GM18508 (cell line): Measurements from ENCODE around the gene SLC4A7.
A peak's percentile ranks its signal among the peaks of the same experiment; 100 is the strongest.
"Not testable (repeated sequence)": the region's sequence is repeated elsewhere in the genome, so short reads cannot be mapped to it uniquely, and the experiment has no call there.

ENCODE experiments used
- ATAC-seq: cut with Tn5 transposase; IDR thresholded peaks from one replicate; pipeline ENCODE4 v1.9.1; 2021; ENCODE audit warnings: moderate number of reproducible peaks; ENCODE audit not compliant: insufficient read depth, unreplicated experiment

The SLC4A7 gene

GRCh38 chr3:27484015-27484844, at the start of gene SLC4A7:
SLC4A7 (minus strand) TSS chr3:27484384; CDS start chr3:27484126, 258 bp downstream.
- ATAC-seq = peak; percentile 72

GRCh38 chr3:27533261-27533607, 49.0 kb upstream of the SLC4A7 start:
- ATAC-seq = no peak

GRCh38 chr3:27532426-27533260, 48.5 kb upstream of the SLC4A7 start:
- no peak for ATAC-seq

- not testable (repeated sequence) for ATAC-seq
Measured at GRCh38 chr3:27531193-27531751, 47.1 kb upstream of the SLC4A7 start.

GRCh38 chr3:27528791-27529190, 44.6 kb upstream of the SLC4A7 start:
- ATAC-seq = no peak

GRCh38 chr3:27526614-27527315, 42.6 kb upstream of the SLC4A7 start:
- no peak for ATAC-seq

GRCh38 chr3:27521872-27522265, 37.7 kb upstream of the SLC4A7 start:
- no peak for ATAC-seq

GRCh38 chr3:27521179-27521871, 37.1 kb upstream of the SLC4A7 start:
- no peak for ATAC-seq

GRCh38 chr3:27511724-27512422, 27.7 kb upstream of the SLC4A7 start:
- no peak for ATAC-seq

- no peak for ATAC-seq
Measured at GRCh38 chr3:27509376-27509775, 25.2 kb upstream of the SLC4A7 start.

- ATAC-seq = no peak
Measured at GRCh38 chr3:27508424-27508823, 24.2 kb upstream of the SLC4A7 start.

GRCh38 chr3:27507515-27508266, 23.5 kb upstream of the SLC4A7 start:
- no peak for ATAC-seq

GRCh38 chr3:27507111-27507510, 22.9 kb upstream of the SLC4A7 start:
- no peak for ATAC-seq

GRCh38 chr3:27504749-27505148, 20.6 kb upstream of the SLC4A7 start:
- ATAC-seq = no peak

GRCh38 chr3:27503526-27503925, 19.3 kb upstream of the SLC4A7 start:
- ATAC-seq = no peak

GRCh38 chr3:27501759-27502158, 17.6 kb upstream of the SLC4A7 start:
- no peak for ATAC-seq

GRCh38 chr3:27500986-27501385, 16.8 kb upstream of the SLC4A7 start:
- ATAC-seq = no peak

GRCh38 chr3:27500035-27500434, 15.9 kb upstream of the SLC4A7 start:
- ATAC-seq = no peak

GRCh38 chr3:27494784-27495183, 10.6 kb upstream of the SLC4A7 start:
- ATAC-seq = no peak
